HG03520 (cell line): ENCODE measurements around the gene TMEM256.
"Not testable (repeated sequence)": the region's sequence is repeated elsewhere in the genome, so short reads cannot be mapped to it uniquely, and the experiment has no call there.

ENCODE experiments used
- ATAC-seq: cut with Tn5 transposase; IDR thresholded peaks from one replicate; pipeline ENCODE4 v1.9.1; 2021; ENCODE audit warnings: mild to moderate bottlenecking, moderate library complexity; ENCODE audit not compliant: unreplicated experiment

The TMEM256 gene

GRCh38 chr17:7384489-7385081 is 19.3 kb downstream of the TMEM256 start:
- ATAC-seq = no peak

GRCh38 chr17:7383742-7384488 is 20.0 kb downstream of the TMEM256 start:
- ATAC-seq = no peak

- no peak for ATAC-seq
These were observed 20.5 kb downstream of the TMEM256 start for GRCh38 chr17:7383371-7383741.

GRCh38 chr17:7382901-7383300 is 21.0 kb downstream of the TMEM256 start:
- no peak for ATAC-seq

GRCh38 chr17:7380855-7381683 is 22.8 kb downstream of the TMEM256 start, which contains the start of gene TNK1:
TSS of gene TNK1 (plus strand) at chr17:7381089. CDS start at chr17:7382927, 1,838 bp downstream.
- no peak for ATAC-seq

GRCh38 chr17:7380321-7380720 is 23.6 kb downstream of the TMEM256 start:
- no peak for ATAC-seq

- ATAC-seq = no peak
These were observed 24.8 kb downstream of the TMEM256 start for GRCh38 chr17:7379134-7379533.

- ATAC-seq = no peak
These were observed 29.5 kb downstream of the TMEM256 start for GRCh38 chr17:7374353-7374752.

GRCh38 chr17:7370853-7371252 is 33.0 kb downstream of the TMEM256 start:
- ATAC-seq = no peak

- no peak for ATAC-seq
These were observed 34.1 kb downstream of the TMEM256 start for GRCh38 chr17:7369825-7370224.

- ATAC-seq = not testable (repeated sequence)
These were observed 35.3 kb downstream of the TMEM256 start for GRCh38 chr17:7368599-7368994.

- no peak for ATAC-seq
These were observed 35.8 kb downstream of the TMEM256 start for GRCh38 chr17:7367918-7368598.

GRCh38 chr17:7367083-7367482 is 36.8 kb downstream of the TMEM256 start:
- ATAC-seq = no peak

- not testable (repeated sequence) for ATAC-seq
These were observed 37.9 kb downstream of the TMEM256 start for GRCh38 chr17:7365963-7366362.

- no peak for ATAC-seq
These were observed 40.6 kb downstream of the TMEM256 start for GRCh38 chr17:7363311-7363710.

GRCh38 chr17:7361906-7362305 is 42.0 kb downstream of the TMEM256 start:
- ATAC-seq = no peak

GRCh38 chr17:7357381-7357780 is 46.5 kb downstream of the TMEM256 start:
- ATAC-seq = no peak

GRCh38 chr17:7356756-7357155 is 47.1 kb downstream of the TMEM256 start:
- no peak for ATAC-seq

GRCh38 chr17:7356072-7356549 is 47.8 kb downstream of the TMEM256 start:
- ATAC-seq = no peak

- no peak for ATAC-seq
These were observed 48.3 kb downstream of the TMEM256 start for GRCh38 chr17:7355573-7355972.

- no peak for ATAC-seq
These were observed 48.8 kb downstream of the TMEM256 start, which contains the start of gene TMEM95 for GRCh38 chr17:7355053-7355452. TSS of gene TMEM95 (plus strand) at chr17:7355156. CDS start at chr17:7355205, 49 bp downstream.
